Naive thymus-derived CD4-positive, alpha-beta T cell (primary cell): ENCODE measurements around the gene SPRTN. TPM values are rescaled to one million over a fixed set of nuclear protein-coding genes. Genes with fewer than 3 reads are reported as not detected.
A peak's percentile ranks its signal among the peaks of the same experiment; 100 is the strongest.

Experiments
- ATAC-seq: fragments of 150-1000 bp; cut with Tn5 transposase; 2 replicates; pipeline ENCODE4 v1.10.0; 2021; ENCODE audit warnings: mild to moderate bottlenecking, moderate library complexity
- CTCF ChIA-PET: fragments of 350-600 bp; sonication (Branson Sonifier 250); formaldehyde crosslinking; loops from one replicate; lab custom pipeline; 2021; ENCODE audit warnings: antibody characterized with exemption; lab: Charles Lee
- POLR2A ChIA-PET: fragments of 350-600 bp; sonication (Branson Sonifier 250); formaldehyde crosslinking; loops from one replicate; lab custom pipeline; 2021; ENCODE audit warnings: antibody characterized with exemption, inconsistent platforms; lab: Charles Lee
- DNase-seq, 9 donors: peaks; one replicate each; pipeline versions ENCODE4 v3.0.0 to v3.0.0-alpha.2; 2020 to 2022; ENCODE audit warnings: mixed read lengths in 1 of 9
- H3K27ac ChIP-seq: one replicate; pipeline ENCODE4 v1.7.0; 2013; ENCODE audit warnings: mild to moderate bottlenecking, low read depth, low read length, moderate library complexity
- H3K27me3 ChIP-seq, 2 donors: one replicate each; pipeline ENCODE4 v1.7.0; 2013; ENCODE audit warnings: low read length in 2 of 2, mild to moderate bottlenecking in 2 of 2, moderate library complexity in 2 of 2; ENCODE audit not compliant: control insufficient read depth in 2 of 2, insufficient read depth in 2 of 2
- H3K36me3 ChIP-seq, 3 experiments: 1 replicate in 2 of 3; 2 replicates in 1 of 3; pipeline ENCODE4 v1.7.0; 2013; ENCODE audit warnings: low read length in 3 of 3, mild to moderate bottlenecking in 3 of 3, moderate library complexity in 1 of 3; ENCODE audit not compliant: insufficient read depth in 3 of 3, control insufficient read depth in 2 of 3
- H3K4me1 ChIP-seq, 2 donors: one replicate each; pipeline ENCODE4 v1.7.0; 2013; ENCODE audit warnings: low read length in 2 of 2, mild to moderate bottlenecking in 2 of 2, moderate library complexity in 1 of 2; ENCODE audit not compliant: control insufficient read depth in 2 of 2, insufficient read depth in 2 of 2
- H3K4me3 ChIP-seq: 2 replicates; pipeline ENCODE4 v1.7.0; 2013; ENCODE audit warnings: mild to moderate bottlenecking, low read length
- H3K9me3 ChIP-seq, 3 experiments: 1 replicate in 2 of 3; 2 replicates in 1 of 3; pipeline ENCODE4 v1.7.0; 2013; ENCODE audit warnings: low read length in 3 of 3; ENCODE audit not compliant: control insufficient read depth in 2 of 3
- H3K27ac Mint-ChIP-seq, 9 donors: one replicate each; pipeline ENCODE4 v1.8.0; 2020 to 2022; ENCODE audit warnings: mixed read lengths in 9 of 9, mild to moderate bottlenecking in 8 of 9, moderate library complexity in 5 of 9, inconsistent platforms in 2 of 9
- H3K27me3 Mint-ChIP-seq, 5 donors: one replicate each; pipeline ENCODE4 v1.8.0; 2021 to 2022; ENCODE audit warnings: mixed read lengths in 5 of 5, mild to moderate bottlenecking in 1 of 5
- H3K36me3 Mint-ChIP-seq, 5 donors: one replicate each; pipeline ENCODE4 v1.8.0; 2020 to 2022; ENCODE audit warnings: mixed read lengths in 5 of 5, mild to moderate bottlenecking in 3 of 5, inconsistent platforms in 1 of 5
- H3K4me1 Mint-ChIP-seq, 7 donors: one replicate each; pipeline ENCODE4 v1.8.0; 2020 to 2022; ENCODE audit warnings: mixed read lengths in 7 of 7, mild to moderate bottlenecking in 3 of 7, inconsistent platforms in 1 of 7
- H3K4me3 Mint-ChIP-seq, 10 donors: one replicate each; pipeline ENCODE4 v1.8.0; 2020 to 2022; ENCODE audit warnings: mild to moderate bottlenecking in 10 of 10, mixed read lengths in 10 of 10, moderate library complexity in 6 of 10, inconsistent platforms in 2 of 10
- H3K9me3 Mint-ChIP-seq, 11 donors: one replicate each; pipeline ENCODE4 v1.8.0; 2020 to 2022; ENCODE audit warnings: mixed read lengths in 11 of 11, mild to moderate bottlenecking in 4 of 11, inconsistent platforms in 1 of 11, moderate library complexity in 1 of 11
- intact Hi-C, 2 donors: fragments of 100-400 bp; cut with micrococcal nuclease; formaldehyde crosslinking; loops; one replicate each; pipeline ENCODE4 v1.15.1; 2023
- polyA plus RNA-seq, 2 donors: library from polyadenylated mRNA; unstranded; fragments of 300-500 nt; fragmentation: Illumina TruSeq; gene quantifications; one replicate each; pipeline ENCODE4 v1.2.3, GENCODE V29; 2021
- total RNA-seq, 6 experiments: library from RNA in 5 of 6; stranded (reverse) in 5 of 6; gene quantifications; 1 replicate in 5 of 6; 2 replicates in 1 of 6; pipeline ENCODE4 v1.2.3 and lab custom pipeline; 2021 to 2026

The SPRTN gene
- total and polyA plus RNA-seq, 7 experiments from 2014 or later: 12.5 to 25.7 (median 17.0) TPM

GRCh38 chr1:231334079-231334666, 3.9 kb upstream of the SPRTN start:
- no peak overlapping the region for H3K27ac ChIP-seq
- no peak for DNase-seq
- peak overlapping the region in 9 of 10 donors; percentile 51 to 100 (median 71) for H3K4me3 Mint-ChIP-seq
- H3K27me3 Mint-ChIP-seq: peaks cover 0 to 6% (median 0%) of the 10 kb centered on the region in 5 donors
- peaks cover 0 to 6% (median 0%) of the 10 kb centered on the region in 3 experiments for H3K36me3 ChIP-seq
- peaks cover 36 to 45% of the 10 kb centered on the region in 2 donors for H3K4me1 ChIP-seq
- H3K36me3 Mint-ChIP-seq: peaks cover 4 to 51% (median 34%) of the 10 kb centered on the region in 5 donors
- H3K9me3 Mint-ChIP-seq: peaks cover 0 to 67% (median 11%) of the 10 kb centered on the region in 11 donors
- H3K4me3 ChIP-seq: peak overlapping the region; percentile 0
- ChIA-PET POLR2A (no interaction called here), CTCF (no interaction called here)
- no peaks in the 10 kb centered on the region for H3K27me3 ChIP-seq
- no peaks in the 10 kb centered on the region for H3K9me3 ChIP-seq
- no peak for ATAC-seq
- peaks cover 23 to 79% (median 57%) of the 10 kb centered on the region in 7 donors for H3K4me1 Mint-ChIP-seq
- intact Hi-C loops: loop anchor here (10.0 kb wide), 2 partner anchors 289 to 469 kb away; partner anchors contain the start of genes C1orf198 (in 1 of the 2) and FAM89A (in 1 of the 2)
- no peak overlapping the region for H3K27ac Mint-ChIP-seq

GRCh38 chr1:231334952-231335351, 3.1 kb upstream of the SPRTN start:
- H3K36me3 ChIP-seq: peaks cover 0 to 6% (median 0%) of the 10 kb centered on the region in 3 experiments
- DNase-seq (no peak), ATAC-seq (no peak)
- H3K9me3 Mint-ChIP-seq: peaks cover 0 to 63% (median 11%) of the 10 kb centered on the region in 11 donors
- peaks cover 31 to 81% (median 63%) of the 10 kb centered on the region in 7 donors for H3K4me1 Mint-ChIP-seq
- peaks cover 0 to 6% (median 0%) of the 10 kb centered on the region in 5 donors for H3K27me3 Mint-ChIP-seq
- peak overlapping the region; percentile 0 for H3K4me3 ChIP-seq
- peaks cover 4 to 52% (median 34%) of the 10 kb centered on the region in 5 donors for H3K36me3 Mint-ChIP-seq
- H3K27me3 ChIP-seq: no peaks in the 10 kb centered on the region
- no peaks in the 10 kb centered on the region for H3K9me3 ChIP-seq
- H3K27ac ChIP-seq: no peak overlapping the region
- intact Hi-C loops: loop anchor here (5.0 to 10.0 kb wide), 5 partner anchors 290 to 1617 kb away; partner anchors contain the start of genes C1orf198 (in 2 of the 2), FAM89A (in 2 of the 2) and NTPCR (in 1 of the 2)
- peaks cover 41 to 51% of the 10 kb centered on the region in 2 donors for H3K4me1 ChIP-seq
- ChIA-PET CTCF (no interaction called here), POLR2A (interaction anchor here (0.7 to 1.5 kb wide), 2 partner anchors 94 to 464 kb away, joined by 5 to 6 read pairs; partner anchors contain the start of gene GNPAT)
- peak overlapping the region; percentile 51 to 100 (median 70) for H3K4me3 Mint-ChIP-seq
- peak overlapping the region in 1 of 9 donors; percentile 19 for H3K27ac Mint-ChIP-seq

GRCh38 chr1:231335663-231336602, 2.2 kb upstream of the SPRTN start:
- H3K4me3 Mint-ChIP-seq: peak overlapping the region; percentile 88 to 100 (median 99)
- Histone ChIP-seq H3K9me3 (no peaks in the 10 kb centered on the region), H3K36me3 (peaks cover 0 to 6% (median 0%) of the 10 kb centered on the region in 3 experiments), H3K4me1 (peaks cover 41 to 51% of the 10 kb centered on the region in 2 donors), H3K4me3 (peak overlapping the region; percentile 99), H3K27me3 (no peaks in the 10 kb centered on the region), H3K27ac (no peak overlapping the region)
- peaks cover 39 to 86% (median 70%) of the 10 kb centered on the region in 7 donors for H3K4me1 Mint-ChIP-seq
- ChIA-PET CTCF (interaction anchor here (0.7 kb wide), 1 partner anchor 64 kb away, joined by 3 read pairs; no protein-coding TSS in a partner anchor), POLR2A (interaction anchor here (0.6 to 1.5 kb wide), 4 partner anchors 95 to 465 kb away, joined by 3 to 6 read pairs (median 4); partner anchors contain the start of genes FAM89A and GNPAT)
- H3K9me3 Mint-ChIP-seq: peaks cover 0 to 61% (median 11%) of the 10 kb centered on the region in 11 donors
- H3K27ac Mint-ChIP-seq: peak overlapping the region in 8 of 9 donors; percentile 38 to 100 (median 82)
- ATAC-seq: no peak
- DNase-seq: no peak
- intact Hi-C loops: loop anchor here (5.0 to 10.0 kb wide), 5 partner anchors 291 to 1616 kb away; partner anchors contain the start of genes C1orf198 (in 2 of the 2), FAM89A (in 2 of the 2) and NTPCR (in 1 of the 2)
- peaks cover 0 to 6% (median 0%) of the 10 kb centered on the region in 5 donors for H3K27me3 Mint-ChIP-seq
- H3K36me3 Mint-ChIP-seq: peaks cover 4 to 53% (median 38%) of the 10 kb centered on the region in 5 donors

GRCh38 chr1:231337043-231337471, 1.0 kb upstream of the SPRTN start:
- ChIA-PET POLR2A (interaction anchor here (1.0 to 2.6 kb wide), 6 partner anchors 84 to 297 kb away, joined by 3 to 30 read pairs (median 5); partner anchors contain the start of genes EGLN1, FAM89A, GNPAT and TSNAX), CTCF (interaction anchor here (0.7 kb wide), 1 partner anchor 63 kb away, joined by 3 read pairs; no protein-coding TSS in a partner anchor)
- Histone ChIP-seq H3K36me3 (peaks cover 0 to 10% (median 0%) of the 10 kb centered on the region in 3 experiments), H3K4me1 (peaks cover 41 to 51% of the 10 kb centered on the region in 2 donors), H3K9me3 (no peaks in the 10 kb centered on the region), H3K27me3 (no peaks in the 10 kb centered on the region), H3K27ac (peak overlapping the region; percentile 94), H3K4me3 (peak overlapping the region; percentile 99)
- peak overlapping the region; percentile 96 to 100 (median 100) for H3K27ac Mint-ChIP-seq
- intact Hi-C loops: loop anchor here (1.0 to 10.0 kb wide), 7 partner anchors 292 to 1615 kb away; partner anchors contain the start of genes C1orf198 (in 2 of the 2), FAM89A (in 2 of the 2), COG2 (in 1 of the 2) and NTPCR (in 1 of the 2)
- ATAC-seq (no peak), DNase-seq (peak in 1 of 9 donors; percentile 54)
- peaks cover 0 to 50% (median 11%) of the 10 kb centered on the region in 11 donors for H3K9me3 Mint-ChIP-seq
- peaks cover 0 to 6% (median 0%) of the 10 kb centered on the region in 5 donors for H3K27me3 Mint-ChIP-seq
- H3K36me3 Mint-ChIP-seq: peaks cover 7 to 48% (median 32%) of the 10 kb centered on the region in 5 donors
- H3K4me3 Mint-ChIP-seq: peak overlapping the region; percentile 97 to 100 (median 99)
- H3K4me1 Mint-ChIP-seq: peaks cover 36 to 85% (median 68%) of the 10 kb centered on the region in 7 donors

- peak within 1 kb of the TSS; percentile 96 to 100 (median 100) for H3K27ac Mint-ChIP-seq
- H3K4me3 Mint-ChIP-seq: peak within 1 kb of the TSS; percentile 97 to 100 (median 99)
- H3K4me3 ChIP-seq: peak within 1 kb of the TSS; percentile 99
- peak within 1 kb of the TSS; percentile 94 for H3K27ac ChIP-seq
- peaks cover 0 to 44% (median 11%) of the 10 kb centered on the region in 11 donors for H3K9me3 Mint-ChIP-seq
- no peaks in the 10 kb centered on the region for H3K9me3 ChIP-seq
- ChIA-PET CTCF (interaction anchor here (0.7 to 0.9 kb wide), 2 partner anchors 96 to 418 kb away, joined by 3 read pairs; no protein-coding TSS in a partner anchor), POLR2A (interaction anchor here (0.7 to 2.6 kb wide), 16 partner anchors 13 to 298 kb away, joined by 3 to 30 read pairs (median 3); partner anchors contain the start of genes EGLN1, FAM89A, GNPAT and TSNAX)
- ATAC-seq: peak; percentile 86
- peaks cover 0 to 11% (median 0%) of the 10 kb centered on the region in 3 experiments for H3K36me3 ChIP-seq
- peaks cover 41 to 51% of the 10 kb centered on the region in 2 donors for H3K4me1 ChIP-seq
- H3K27me3 ChIP-seq: no peaks in the 10 kb centered on the region
- DNase-seq: peak; percentile 95 to 100 (median 98)
- H3K36me3 Mint-ChIP-seq: peaks cover 8 to 47% (median 32%) of the 10 kb centered on the region in 5 donors
- intact Hi-C loops: loop anchor here (1.0 to 10.0 kb wide), 15 partner anchors 19 to 1615 kb away; partner anchors contain the start of genes C1orf198 (in 2 of the 2), COG2 (in 2 of the 2), EGLN1 (in 2 of the 2) and FAM89A (in 2 of the 2)
- peaks cover 36 to 83% (median 67%) of the 10 kb centered on the region in 7 donors for H3K4me1 Mint-ChIP-seq
- H3K27me3 Mint-ChIP-seq: peaks cover 0 to 6% (median 0%) of the 10 kb centered on the region in 5 donors
Observed at GRCh38 chr1:231337472-231338269, 422 bp upstream of the SPRTN start, which contains the start of gene EXOC8. Gene EXOC8 (minus strand): TSS chr1:231337852. CDS start chr1:231337745, 107 bp downstream.
